WTC11 (cell line): ENCODE results near the gene SAPCD2.

ENCODE experiments used
- HMGXB4 ChIP-seq: sonication (generic); formaldehyde crosslinking; IDR thresholded peaks from 2 replicates; pipeline ENCODE4 v1.8.1; 2023; ENCODE audit warnings: mild to moderate bottlenecking, moderate library complexity, missing genetic modification reagents
- JUN ChIP-seq: sonication (generic); formaldehyde crosslinking; IDR thresholded peaks from 2 replicates; pipeline ENCODE4 v1.8.0; 2023; ENCODE audit warnings: mild to moderate bottlenecking, missing genetic modification reagents
- KAT7 ChIP-seq: sonication (generic); formaldehyde crosslinking; IDR thresholded peaks from 2 replicates; pipeline ENCODE4 v1.8.1; 2023; ENCODE audit warnings: missing genetic modification reagents, mild to moderate bottlenecking, borderline replicate concordance
- ZBTB43 ChIP-seq: sonication (generic); formaldehyde crosslinking; IDR thresholded peaks from 2 replicates; pipeline ENCODE4 v1.8.1; 2023; ENCODE audit warnings: mild to moderate bottlenecking, missing genetic modification reagents
- ZNF317 ChIP-seq: sonication (generic); formaldehyde crosslinking; IDR thresholded peaks from 2 replicates; pipeline ENCODE4 v1.8.1; 2023; ENCODE audit warnings: low read depth, mild to moderate bottlenecking, moderate library complexity, missing genetic modification reagents, borderline replicate concordance
- ZNF671 ChIP-seq: fragments of 250-450 bp; sonication (Bioruptor Pico); IDR thresholded peaks from 2 replicates; pipeline ENCODE4 v1.8.0; 2021; ENCODE audit warnings: mild to moderate bottlenecking
- ZSCAN18 ChIP-seq: fragments of 250-450 bp; sonication (Bioruptor Pico); IDR thresholded peaks from 2 replicates; pipeline ENCODE4 v2.1.2; 2022; ENCODE audit warnings: mild to moderate bottlenecking, moderate library complexity
- TF ChIP-seq, protein P1 (sequence below): fragments of 200-600 bp; IDR thresholded peaks from 2 replicates; pipeline ENCODE4 v1.8.0; 2022; ENCODE audit warnings: antibody characterized with exemption

GRCh38 chr9:137089232-137089947 is 19.0 kb upstream of the SAPCD2 start:
- TF ChIP-seq ZBTB43 (CRISPR knock-in tag) (no peak), HMGXB4 (CRISPR knock-in tag) (no peak), ZSCAN18 (CRISPR knock-in tag) (no peak), ZNF317 (CRISPR knock-in tag) (no peak), ZNF671 (no peak), JUN (CRISPR knock-in tag) (no peak), KAT7 (CRISPR knock-in tag) (no peak)
- TF ChIP-seq, protein P1, sequence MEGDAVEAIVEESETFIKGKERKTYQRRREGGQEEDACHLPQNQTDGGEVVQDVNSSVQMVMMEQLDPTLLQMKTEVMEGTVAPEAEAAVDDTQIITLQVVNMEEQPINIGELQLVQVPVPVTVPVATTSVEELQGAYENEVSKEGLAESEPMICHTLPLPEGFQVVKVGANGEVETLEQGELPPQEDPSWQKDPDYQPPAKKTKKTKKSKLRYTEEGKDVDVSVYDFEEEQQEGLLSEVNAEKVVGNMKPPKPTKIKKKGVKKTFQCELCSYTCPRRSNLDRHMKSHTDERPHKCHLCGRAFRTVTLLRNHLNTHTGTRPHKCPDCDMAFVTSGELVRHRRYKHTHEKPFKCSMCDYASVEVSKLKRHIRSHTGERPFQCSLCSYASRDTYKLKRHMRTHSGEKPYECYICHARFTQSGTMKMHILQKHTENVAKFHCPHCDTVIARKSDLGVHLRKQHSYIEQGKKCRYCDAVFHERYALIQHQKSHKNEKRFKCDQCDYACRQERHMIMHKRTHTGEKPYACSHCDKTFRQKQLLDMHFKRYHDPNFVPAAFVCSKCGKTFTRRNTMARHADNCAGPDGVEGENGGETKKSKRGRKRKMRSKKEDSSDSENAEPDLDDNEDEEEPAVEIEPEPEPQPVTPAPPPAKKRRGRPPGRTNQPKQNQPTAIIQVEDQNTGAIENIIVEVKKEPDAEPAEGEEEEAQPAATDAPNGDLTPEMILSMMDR, result no peak
